ENCODE results near the gene SYNM. TPM values are rescaled to one million over a fixed set of nuclear protein-coding genes. Genes with fewer than 3 reads are reported as not detected.

The SYNM gene
- polyA plus RNA-seq, 1 donor from 2014 or later = 5.7 TPM

Other genes with a start within 250 kb of the SYNM start
- gene PGPEP1L, start 97.3 kb upstream of the SYNM start, polyA plus RNA-seq = not detected in 2 replicates
- gene TTC23, start 144.5 kb downstream of the SYNM start, polyA plus RNA-seq = 6.2 and 13.3 TPM in 2 replicates
- 20.4 and 34.6 TPM in 2 replicates for gene LRRC28, start 146.4 kb downstream of the SYNM start, polyA plus RNA-seq